IMR-90 (cell line): Measurements from ENCODE around the gene RPL37. TPM values are rescaled to one million over a fixed set of nuclear protein-coding genes. Genes with fewer than 3 reads are reported as not detected.

Experiments
- ATAC-seq: fragments of 200-7000 bp; cut with Tn5 transposase; 2 replicates; pipeline ENCODE4 v1.9.1; 2020; ENCODE audit warnings: low read depth, mild to moderate bottlenecking, moderate library complexity
- BruUV-seq: library from RNA; stranded (reverse); fragments of 400-500 nt; replicated peaks from 2 replicates; lab custom pipeline; 2021; lab: Mats Ljungman, UMichigan
- CTCF ChIA-PET: fragments of 300-600 bp; formaldehyde crosslinking; extraction: SDS; loops from one replicate; lab custom pipeline; 2021; ENCODE audit warnings: antibody characterized with exemption; lab: Yijun Ruan, JAX
- POLR2A ChIA-PET: fragments of 300-600 bp; sonication (Branson Sonifier 250); formaldehyde crosslinking; loops from one replicate; lab custom pipeline; 2022; ENCODE audit warnings: antibody characterized with exemption; ENCODE audit not compliant: unreplicated experiment; lab: Charles Lee
- DNase-seq: peaks from one replicate; pipeline ENCODE4 v3.0.0; 2013
- H2AFZ ChIP-seq: replicated peaks from 2 replicates; pipeline ENCODE3; 2013; ENCODE audit warnings: low read length, mild to moderate bottlenecking; ENCODE audit not compliant: poor library complexity
- H2AK5ac ChIP-seq: 2 replicates; pipeline ENCODE4 v1.6.1; 2013; ENCODE audit warnings: low read depth, low read length, inconsistent platforms
- H2AK9ac ChIP-seq: replicated peaks from 2 replicates; pipeline ENCODE3; 2013; ENCODE audit warnings: mild to moderate bottlenecking, low read depth, low read length, moderate library complexity; ENCODE audit not compliant: poor library complexity
- H2BK120ac ChIP-seq: 2 replicates; pipeline ENCODE4 v1.6.1; 2013; ENCODE audit warnings: low read depth, low read length, inconsistent platforms
- H2BK15ac ChIP-seq: 3 replicates; pipeline ENCODE4 v1.6.1; 2013; ENCODE audit warnings: low read depth, low read length, inconsistent platforms
- H2BK20ac ChIP-seq: 2 replicates; pipeline ENCODE4 v1.6.1; 2013; ENCODE audit warnings: low read depth, mild to moderate bottlenecking, inconsistent platforms, low read length, moderate library complexity
- H2BK5ac ChIP-seq: 2 replicates; pipeline ENCODE4 v1.6.1; 2013; ENCODE audit warnings: mild to moderate bottlenecking, low read depth, low read length, inconsistent platforms; ENCODE audit not compliant: poor library complexity, severe bottlenecking
- H3K14ac ChIP-seq: replicated peaks from 2 replicates; pipeline ENCODE4 v1.6.1; 2013; ENCODE audit warnings: low read depth, low read length, inconsistent platforms
- H3K18ac ChIP-seq: 2 replicates; pipeline ENCODE4 v1.6.1; 2013; ENCODE audit warnings: low read depth, low read length, control low read depth
- H3K23ac ChIP-seq: 2 replicates; pipeline ENCODE4 v1.6.1; 2013; ENCODE audit warnings: low read depth, low read length, inconsistent platforms
- H3K27ac ChIP-seq: 2 replicates; pipeline ENCODE4 v1.5.1; 2013; ENCODE audit warnings: mild to moderate bottlenecking, control low read depth, low read length; ENCODE audit not compliant: insufficient read depth
- H3K27me3 ChIP-seq: 2 replicates; pipeline ENCODE4 v1.6.1; 2013; ENCODE audit warnings: low read length; ENCODE audit not compliant: control insufficient read depth, insufficient read depth
- H3K36me3 ChIP-seq: 2 replicates; pipeline ENCODE4 v1.6.1; 2013; ENCODE audit warnings: low read length, mixed read lengths; ENCODE audit not compliant: control insufficient read depth, insufficient read depth
- H3K4ac ChIP-seq: 2 replicates; pipeline ENCODE4 v1.6.1; 2013; ENCODE audit warnings: low read depth, low read length, inconsistent platforms
- H3K4me1 ChIP-seq: 2 replicates; pipeline ENCODE4 v1.6.1; 2013; ENCODE audit warnings: low read length, mixed read lengths; ENCODE audit not compliant: control insufficient read depth, insufficient read depth
- H3K4me2 ChIP-seq: 2 replicates; pipeline ENCODE4 v1.6.1; 2013; ENCODE audit warnings: low read depth, mild to moderate bottlenecking, control low read depth, low read length, moderate library complexity
- H3K4me3 ChIP-seq: 2 replicates; pipeline ENCODE4 v1.5.1; 2013; ENCODE audit warnings: low read depth, mild to moderate bottlenecking, control low read depth, low read length, moderate library complexity; ENCODE audit not compliant: insufficient read depth
- H3K56ac ChIP-seq: 2 replicates; pipeline ENCODE4 v1.6.1; 2013; ENCODE audit warnings: low read length, inconsistent platforms; ENCODE audit not compliant: insufficient read depth; ENCODE audit errors: extremely low read depth
- H3K79me1 ChIP-seq, 2 experiments: 2 replicates each; pipeline ENCODE4 v1.6.1; 2013; ENCODE audit warnings: low read length in 2 of 2, inconsistent platforms in 1 of 2, low read depth in 1 of 2
- H3K9ac ChIP-seq: 2 replicates; pipeline ENCODE4 v1.6.1; 2013; ENCODE audit warnings: low read depth, low read length, control low read depth
- H3K9me1 ChIP-seq: 2 replicates; pipeline ENCODE4 v1.6.1; 2013; ENCODE audit warnings: low read length, inconsistent platforms; ENCODE audit not compliant: insufficient read depth
- H3K9me3 ChIP-seq: 2 replicates; pipeline ENCODE4 v1.6.1; 2013; ENCODE audit warnings: low read length; ENCODE audit not compliant: control insufficient read depth, insufficient read depth
- H4K20me1 ChIP-seq: 2 replicates; pipeline ENCODE4 v1.6.1; 2013; ENCODE audit warnings: low read length, inconsistent platforms; ENCODE audit not compliant: insufficient read depth
- H4K5ac ChIP-seq: 2 replicates; pipeline ENCODE4 v1.6.1; 2013; ENCODE audit warnings: mild to moderate bottlenecking, low read depth, low read length, control low read depth
- H4K8ac ChIP-seq, 2 experiments: 2 replicates each; pipeline ENCODE4 v1.6.1; 2013; ENCODE audit warnings: low read depth in 2 of 2, low read length in 2 of 2, control low read depth in 1 of 2, inconsistent platforms in 1 of 2
- H4K91ac ChIP-seq: 2 replicates; pipeline ENCODE4 v1.6.1; 2013; ENCODE audit warnings: low read depth, low read length, inconsistent platforms; ENCODE audit not compliant: insufficient read depth
- CEBPB ChIP-seq: IDR thresholded peaks from 2 replicates; pipeline ENCODE4 v1.6.1; 2012; ENCODE audit warnings: low read depth, low read length, improper control_type of control experiment
- CTCF ChIP-seq: conservative IDR thresholded peaks from 2 replicates; pipeline ENCODE4 v1.5.1; 2012; ENCODE audit warnings: mild to moderate bottlenecking, low read depth, low read length, improper control_type of control experiment
- ELK1 ChIP-seq: fragments of 150-350 bp; IDR thresholded peaks from 2 replicates; pipeline ENCODE4 v1.6.1; 2016; ENCODE audit warnings: low read depth, mild to moderate bottlenecking, low read length, moderate library complexity, borderline replicate concordance
- FOS ChIP-seq: fragments of 150-350 bp; IDR thresholded peaks from 2 replicates; pipeline ENCODE4 v1.6.1; 2016; ENCODE audit warnings: low read depth, low read length
- MAFK ChIP-seq: IDR thresholded peaks from 2 replicates; pipeline ENCODE4 v1.6.1; 2012; ENCODE audit warnings: low read depth, low read length, improper control_type of control experiment
- POLR2A ChIP-seq: IDR thresholded peaks from 2 replicates; pipeline ENCODE4 v1.6.1; 2012; ENCODE audit warnings: mild to moderate bottlenecking, low read depth, low read length
- RAD21 ChIP-seq: IDR thresholded peaks from 2 replicates; pipeline ENCODE4 v1.6.1; 2012; ENCODE audit warnings: low read length, improper control_type of control experiment
- RCOR1 ChIP-seq: IDR thresholded peaks from 2 replicates; pipeline ENCODE4 v1.6.1; 2012; ENCODE audit warnings: mild to moderate bottlenecking, low read length, improper control_type of control experiment; ENCODE audit not compliant: insufficient replicate concordance
- USF2 ChIP-seq: fragments of 150-350 bp; IDR thresholded peaks from 2 replicates; pipeline ENCODE4 v1.6.1; 2017; ENCODE audit warnings: mild to moderate bottlenecking, antibody characterized with exemption, low read length, low read depth
- WGBS, 2 experiments: methylation state at CpG; one replicate each; pipeline versions ENCODE4 v1.1.5 to v1.1.7; 2013; ENCODE audit warnings: missing lambda C conversion rate in 2 of 2; ENCODE audit not compliant: insufficient read length in 1 of 2; ENCODE audit errors: extremely low coverage in 2 of 2; 5-methylcytosine and 5-hydroxymethylcytosine counted together
- dilution Hi-C: fragments of 300-500 bp; cut with HindIII; formaldehyde crosslinking; loops from one replicate; pipeline ENCODE4 v1.14.3; 2018; ENCODE audit warnings: low sequenced_read_pairs; ENCODE audit not compliant: unreplicated experiment
- in situ Hi-C: fragments of 300-500 bp; cut with MboI; formaldehyde crosslinking; loops from 3 replicates; pipeline ENCODE4 v1.14.3; 2019; ENCODE audit warnings: low sequenced_read_pairs, inconsistent platforms, mixed read lengths
- intact Hi-C: fragments of 100-400 bp; cut with micrococcal nuclease; formaldehyde crosslinking; loops from 2 replicates; pipeline ENCODE4 v1.10.0; 2022
- polyA plus RNA-seq, 3 experiments: library from polyadenylated mRNA; depleted of rRNA; stranded (reverse); fragments of >200 nt; gene quantifications; 2 replicates each; pipeline ENCODE4 v1.2.3, GENCODE V29; 2012; ENCODE audit warnings: low replicate concordance in 1 of 3
- total RNA-seq: library from RNA; depleted of rRNA; stranded (reverse); fragments of >200 nt; gene quantifications from 2 replicates; pipeline ENCODE4 v1.2.3, GENCODE V29; 2012

Gene RPL37
- total and polyA plus RNA-seq, 2 of the 4 experiments (the other 2 are of a cell fraction): 35.3 to 294 TPM

- H3K79me1 ChIP-seq: peaks cover 25 to 53% of the 10 kb centered on the region in 2 experiments
- no peak overlapping the region for H2AFZ ChIP-seq
- no peak for TF ChIP-seq RCOR1
- no peak for TF ChIP-seq USF2
- no peak for TF ChIP-seq CTCF
- no peak for TF ChIP-seq MAFK
- TF ChIP-seq CEBPB: no peak
- no peak for TF ChIP-seq RAD21
- no peak for TF ChIP-seq FOS
- no peak for TF ChIP-seq ELK1
- TF ChIP-seq POLR2A: no peak; the same call in 1 of the 2 replicates
- no peak overlapping the region for H4K8ac ChIP-seq
- peaks cover 62% of the 10 kb centered on the region for H4K20me1 ChIP-seq
- no peak overlapping the region for H2AK5ac ChIP-seq
- no peak overlapping the region for H3K18ac ChIP-seq
- no peaks in the 10 kb centered on the region; the same call in 1 of the 2 replicates for H3K9me1 ChIP-seq
- in situ Hi-C loops (no loop called here), dilution Hi-C loops (no loop called here), intact Hi-C loops (no loop called here)
- H2BK15ac ChIP-seq: no peak overlapping the region
- H3K4me3 ChIP-seq: no peak overlapping the region
- 93% methylated on average over 3 of the region's 5 CpGs; no CpG with 5 or more reads in 1 of the 2 experiments for WGBS, 2 experiments
- H3K9me3 ChIP-seq: no peaks in the 10 kb centered on the region
- no peak overlapping the region for H4K91ac ChIP-seq
- ATAC-seq: no peak
- H3K27ac ChIP-seq: no peak overlapping the region
- H3K9ac ChIP-seq: no peak overlapping the region
- TSS peak; percentile 23 for BruUV-seq
- H3K14ac ChIP-seq: no peak overlapping the region
- no peak overlapping the region for H3K4me2 ChIP-seq
- ChIA-PET POLR2A (no interaction called here), CTCF (no interaction called here)
- H3K36me3 ChIP-seq: peaks cover 50% of the 10 kb centered on the region
- no peak for DNase-seq
- no peak overlapping the region for H4K5ac ChIP-seq
- H3K27me3 ChIP-seq: no peaks in the 10 kb centered on the region
- H3K4me1 ChIP-seq: no peaks in the 10 kb centered on the region
- H2BK20ac ChIP-seq: no peak overlapping the region
- no peak overlapping the region for H3K56ac ChIP-seq
- H3K23ac ChIP-seq: no peak overlapping the region
- no peak overlapping the region for H2BK5ac ChIP-seq
- no peak overlapping the region for H3K4ac ChIP-seq
- H2AK9ac ChIP-seq: no peak overlapping the region
- no peak overlapping the region for H2BK120ac ChIP-seq
These were observed 8.4 kb downstream of the RPL37 start for GRCh38 chr5:40826489-40827187.
